Body of pancreas (tissue), 4 donors: ENCODE results near the gene DRC7.

Experiments used
- POLR2A ChIP-seq, 3 donors: fragments of 450-650 bp; IDR thresholded peaks; one replicate each; pipeline ENCODE4 v1.6.1; 2016; ENCODE audit warnings: antibody characterized with exemption in 3 of 3, mild to moderate bottlenecking in 2 of 3
- TF ChIP-seq, protein P1 (sequence below), 7 experiments: fragments of 450-650 bp in 4 of 7; fragments of 200-600 bp in 3 of 7; sonication (generic) in 3 of 7; IDR thresholded peaks; one replicate each; pipeline ENCODE4 v1.5.1; 2016 to 2019; ENCODE audit warnings: antibody characterized with exemption in 7 of 7

GRCh38 chr16:57670196-57670595 is 24.4 kb upstream of the DRC7 start:
- TF ChIP-seq POLR2A (IDR thresholded peaks at IDR 0.05) = no peak
- TF ChIP-seq, protein P1, sequence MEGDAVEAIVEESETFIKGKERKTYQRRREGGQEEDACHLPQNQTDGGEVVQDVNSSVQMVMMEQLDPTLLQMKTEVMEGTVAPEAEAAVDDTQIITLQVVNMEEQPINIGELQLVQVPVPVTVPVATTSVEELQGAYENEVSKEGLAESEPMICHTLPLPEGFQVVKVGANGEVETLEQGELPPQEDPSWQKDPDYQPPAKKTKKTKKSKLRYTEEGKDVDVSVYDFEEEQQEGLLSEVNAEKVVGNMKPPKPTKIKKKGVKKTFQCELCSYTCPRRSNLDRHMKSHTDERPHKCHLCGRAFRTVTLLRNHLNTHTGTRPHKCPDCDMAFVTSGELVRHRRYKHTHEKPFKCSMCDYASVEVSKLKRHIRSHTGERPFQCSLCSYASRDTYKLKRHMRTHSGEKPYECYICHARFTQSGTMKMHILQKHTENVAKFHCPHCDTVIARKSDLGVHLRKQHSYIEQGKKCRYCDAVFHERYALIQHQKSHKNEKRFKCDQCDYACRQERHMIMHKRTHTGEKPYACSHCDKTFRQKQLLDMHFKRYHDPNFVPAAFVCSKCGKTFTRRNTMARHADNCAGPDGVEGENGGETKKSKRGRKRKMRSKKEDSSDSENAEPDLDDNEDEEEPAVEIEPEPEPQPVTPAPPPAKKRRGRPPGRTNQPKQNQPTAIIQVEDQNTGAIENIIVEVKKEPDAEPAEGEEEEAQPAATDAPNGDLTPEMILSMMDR (IDR thresholded peaks at IDR 0.05) = no peak
